CD14-positive monocyte (primary cell): ENCODE measurements around the gene CFAP90. TPM values are rescaled to one million over a fixed set of nuclear protein-coding genes. Genes with fewer than 3 reads are reported as not detected.

Source experiments
- DNase-seq, 3 donors: peaks; one replicate each; pipeline ENCODE4 v3.0.0-alpha.2; 2011 to 2022
- H2AFZ ChIP-seq: 2 replicates; pipeline ENCODE4 v1.6.0; 2012; ENCODE audit warnings: mild to moderate bottlenecking, low read depth, low read length, inconsistent platforms; ENCODE audit not compliant: insufficient read depth, poor library complexity, severe bottlenecking
- H3K27ac ChIP-seq, 2 donors: 1 replicate in 1 of 2; 2 replicates in 1 of 2; pipeline ENCODE4 v1.5.1; 2012 to 2013; ENCODE audit warnings: low read length in 2 of 2, control low read depth in 1 of 2, inconsistent platforms in 1 of 2, low read depth in 1 of 2, mild to moderate bottlenecking in 1 of 2
- H3K27me3 ChIP-seq, 2 donors: one replicate each; pipeline versions ENCODE4 v1.6.0 to v1.6.1; 2011 to 2013; ENCODE audit warnings: low read length in 2 of 2; ENCODE audit not compliant: control insufficient read depth in 2 of 2, insufficient read depth in 2 of 2
- H3K36me3 ChIP-seq, 2 donors: replicated peaks in 1 of 2; 1 replicate in 1 of 2; 2 replicates in 1 of 2; pipeline versions ENCODE4 v1.5.1 to v1.6.1; 2012 to 2013; ENCODE audit warnings: low read length in 2 of 2, control low read depth in 1 of 2, inconsistent platforms in 1 of 2, mild to moderate bottlenecking in 1 of 2; ENCODE audit not compliant: insufficient read depth in 2 of 2, control insufficient read depth in 1 of 2
- H3K4me1 ChIP-seq, 2 donors: 1 replicate in 1 of 2; 2 replicates in 1 of 2; pipeline versions ENCODE4 v1.5.1 to v1.6.1; 2012 to 2013; ENCODE audit warnings: low read length in 2 of 2, control low read depth in 1 of 2, inconsistent platforms in 1 of 2, mild to moderate bottlenecking in 1 of 2, moderate library complexity in 1 of 2; ENCODE audit not compliant: insufficient read depth in 2 of 2, control insufficient read depth in 1 of 2
- H3K4me2 ChIP-seq: replicated peaks from 2 replicates; pipeline ENCODE3; 2012; ENCODE audit warnings: low read length, moderate library complexity, mild to moderate bottlenecking; ENCODE audit not compliant: poor library complexity, severe bottlenecking; ENCODE audit errors: extremely low read depth
- H3K4me3 ChIP-seq, 3 experiments: fragments of 200-600 bp in 1 of 3; sonication (generic) in 1 of 3; replicated peaks in 1 of 3; 1 replicate in 2 of 3; 2 replicates in 1 of 3; pipeline ENCODE4 v1.5.1; 2011 to 2013; ENCODE audit warnings: low read length in 3 of 3, mild to moderate bottlenecking in 3 of 3, control low read depth in 2 of 3, low read depth in 2 of 3, inconsistent platforms in 1 of 3, moderate library complexity in 1 of 3
- H3K79me2 ChIP-seq: 2 replicates; pipeline ENCODE4 v1.6.0; 2012; ENCODE audit warnings: mild to moderate bottlenecking, control low read depth, inconsistent platforms, low read length, moderate library complexity; ENCODE audit not compliant: insufficient read depth
- H3K9ac ChIP-seq: 2 replicates; pipeline ENCODE4 v1.6.0; 2017; ENCODE audit warnings: low read length, mild to moderate bottlenecking; ENCODE audit not compliant: insufficient read depth, poor library complexity, severe bottlenecking
- H3K9me3 ChIP-seq, 2 donors: replicated peaks in 1 of 2; 1 replicate in 1 of 2; 2 replicates in 1 of 2; pipeline versions ENCODE4 v1.5.1 to v1.6.1; 2012 to 2013; ENCODE audit warnings: low read length in 2 of 2, control low read depth in 1 of 2; ENCODE audit not compliant: control insufficient read depth in 1 of 2, insufficient read depth in 1 of 2
- H4K20me1 ChIP-seq: 2 replicates; pipeline ENCODE4 v1.6.0; 2012; ENCODE audit warnings: mild to moderate bottlenecking, low read length, control low read depth, moderate library complexity; ENCODE audit not compliant: insufficient read depth
- H3K27ac Mint-ChIP-seq, 7 donors: one replicate each; pipeline ENCODE4 v1.8.0; 2020; ENCODE audit warnings: mild to moderate bottlenecking in 7 of 7, mixed read lengths in 7 of 7, moderate library complexity in 6 of 7, inconsistent platforms in 2 of 7
- H3K27me3 Mint-ChIP-seq, 3 donors: one replicate each; pipeline ENCODE4 v1.8.0; 2021 to 2022; ENCODE audit warnings: low read depth in 3 of 3, mild to moderate bottlenecking in 3 of 3, mixed read lengths in 3 of 3, moderate library complexity in 3 of 3, inconsistent platforms in 1 of 3
- H3K36me3 Mint-ChIP-seq, 2 donors: one replicate each; pipeline ENCODE4 v1.8.0; 2020; ENCODE audit warnings: mixed read lengths in 2 of 2, inconsistent platforms in 1 of 2, mild to moderate bottlenecking in 1 of 2
- H3K4me1 Mint-ChIP-seq: one replicate; pipeline ENCODE4 v1.8.0; 2020; ENCODE audit warnings: mild to moderate bottlenecking, mixed read lengths
- H3K4me3 Mint-ChIP-seq, 2 donors: one replicate each; pipeline ENCODE4 v1.8.0; 2020; ENCODE audit warnings: mild to moderate bottlenecking in 2 of 2, mixed read lengths in 2 of 2, moderate library complexity in 1 of 2
- H3K9me3 Mint-ChIP-seq, 7 donors: one replicate each; pipeline ENCODE4 v1.8.0; 2020 to 2022; ENCODE audit warnings: mixed read lengths in 7 of 7, mild to moderate bottlenecking in 6 of 7, moderate library complexity in 6 of 7, inconsistent platforms in 2 of 7
- WGBS: methylation state at CpG from one replicate; pipeline ENCODE4 v1.1.5; 2013; ENCODE audit warnings: missing lambda C conversion rate; ENCODE audit not compliant: insufficient coverage; 5-methylcytosine and 5-hydroxymethylcytosine counted together
- intact Hi-C, 2 donors: fragments of 100-400 bp; cut with micrococcal nuclease; formaldehyde crosslinking; loops; one replicate each; pipeline versions ENCODE4 v1.15.0 to v1.15.1; 2023
- polyA plus RNA-seq, 3 donors: library from polyadenylated mRNA; depleted of rRNA in 1 of 3; unstranded in 2 of 3; stranded (reverse) in 1 of 3; fragments of 300-500 nt in 2 of 3; fragments of >200 nt in 1 of 3; fragmentation: Illumina TruSeq in 2 of 3; gene quantifications; 1 replicate in 2 of 3; 2 replicates in 1 of 3; pipeline ENCODE4 v1.2.3, GENCODE V29; 2012 to 2021
- TF ChIP-seq, protein P1 (sequence below): fragments of 200-600 bp; IDR thresholded peaks from one replicate; pipeline ENCODE4 v1.8.0; 2022; ENCODE audit warnings: antibody characterized with exemption, mild to moderate bottlenecking

The CFAP90 gene
- polyA plus RNA-seq, 3 donors: not detected

DNA sequence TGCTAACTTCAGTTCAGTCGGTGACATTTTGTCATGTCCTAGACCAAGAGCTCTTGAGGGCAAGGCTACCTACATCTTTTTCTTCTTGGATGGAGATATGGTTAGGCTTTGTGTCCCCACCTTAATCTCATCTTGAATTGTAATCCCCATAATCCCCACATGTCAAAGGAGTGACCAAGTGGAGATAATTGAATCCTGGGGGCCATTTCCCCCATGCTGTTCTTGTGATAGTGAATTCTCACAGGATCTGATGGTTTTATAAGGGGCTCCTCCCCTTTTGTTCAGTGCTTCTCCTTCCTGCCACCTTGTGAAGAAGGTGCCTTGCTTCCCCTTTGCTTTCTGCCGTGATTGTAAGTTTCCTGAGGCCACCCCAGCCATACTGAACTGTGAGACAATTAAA lies 2.1 kb upstream of the CFAP90 start:
- peaks cover 0 to 6% of the 10 kb centered on the region in 2 donors for H3K36me3 ChIP-seq
- H3K4me2 ChIP-seq: no peak overlapping the region
- H3K4me1 ChIP-seq: peaks cover 8 to 11% of the 10 kb centered on the region in 2 donors
- no peak overlapping the region for H2AFZ ChIP-seq
- Mint-ChIP-seq H3K4me3 (no peak overlapping the region), H3K27me3 (peaks cover 40 to 49% (median 43%) of the 10 kb centered on the region in 3 donors), H3K36me3 (peaks cover 6 to 9% of the 10 kb centered on the region in 2 donors), H3K4me1 (peaks cover 10% of the 10 kb centered on the region), H3K27ac (no peak overlapping the region), H3K9me3 (peaks cover 2 to 26% (median 21%) of the 10 kb centered on the region in 7 donors)
- H3K9me3 ChIP-seq: peaks cover 0 to 15% of the 10 kb centered on the region in 2 donors
- no peak for DNase-seq
- H3K9ac ChIP-seq: no peak overlapping the region
- no peak overlapping the region for H3K4me3 ChIP-seq
- H3K27ac ChIP-seq: no peak overlapping the region
- TF ChIP-seq, protein P1, sequence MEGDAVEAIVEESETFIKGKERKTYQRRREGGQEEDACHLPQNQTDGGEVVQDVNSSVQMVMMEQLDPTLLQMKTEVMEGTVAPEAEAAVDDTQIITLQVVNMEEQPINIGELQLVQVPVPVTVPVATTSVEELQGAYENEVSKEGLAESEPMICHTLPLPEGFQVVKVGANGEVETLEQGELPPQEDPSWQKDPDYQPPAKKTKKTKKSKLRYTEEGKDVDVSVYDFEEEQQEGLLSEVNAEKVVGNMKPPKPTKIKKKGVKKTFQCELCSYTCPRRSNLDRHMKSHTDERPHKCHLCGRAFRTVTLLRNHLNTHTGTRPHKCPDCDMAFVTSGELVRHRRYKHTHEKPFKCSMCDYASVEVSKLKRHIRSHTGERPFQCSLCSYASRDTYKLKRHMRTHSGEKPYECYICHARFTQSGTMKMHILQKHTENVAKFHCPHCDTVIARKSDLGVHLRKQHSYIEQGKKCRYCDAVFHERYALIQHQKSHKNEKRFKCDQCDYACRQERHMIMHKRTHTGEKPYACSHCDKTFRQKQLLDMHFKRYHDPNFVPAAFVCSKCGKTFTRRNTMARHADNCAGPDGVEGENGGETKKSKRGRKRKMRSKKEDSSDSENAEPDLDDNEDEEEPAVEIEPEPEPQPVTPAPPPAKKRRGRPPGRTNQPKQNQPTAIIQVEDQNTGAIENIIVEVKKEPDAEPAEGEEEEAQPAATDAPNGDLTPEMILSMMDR: no peak
- WGBS: no CpG with 5 or more reads among the region's 2 CpGs
- no peaks in the 10 kb centered on the region for H3K79me2 ChIP-seq
- H4K20me1 ChIP-seq: no peaks in the 10 kb centered on the region
- H3K27me3 ChIP-seq: peaks cover 38 to 45% of the 10 kb centered on the region in 2 donors
- intact Hi-C loops: no loop called here

DNA sequence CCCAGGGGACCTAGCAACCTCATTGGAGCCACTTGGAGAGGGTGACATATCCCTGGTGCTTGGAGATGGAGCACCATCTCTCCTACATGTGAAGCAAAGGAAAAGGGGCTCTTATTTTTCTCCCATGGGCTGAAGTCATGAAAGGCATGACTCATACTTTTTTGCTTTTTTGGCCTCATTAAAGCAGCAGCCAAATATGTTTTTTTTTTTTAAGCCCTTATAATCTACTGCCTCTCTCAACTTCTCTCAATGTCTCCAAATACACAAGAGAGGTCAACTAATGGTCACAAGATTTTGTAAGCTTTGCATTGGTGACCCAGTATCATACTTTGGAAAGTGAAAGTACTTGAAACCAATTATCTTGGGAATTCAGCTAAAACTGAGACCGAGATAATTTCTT lies 1.6 kb upstream of the CFAP90 start:
- Histone ChIP-seq H4K20me1 (no peaks in the 10 kb centered on the region), H3K27me3 (peaks cover 43 to 49% of the 10 kb centered on the region in 2 donors), H3K4me3 (no peak overlapping the region), H3K4me2 (no peak overlapping the region), H2AFZ (no peak overlapping the region), H3K79me2 (no peaks in the 10 kb centered on the region), H3K36me3 (peaks cover 0 to 1% of the 10 kb centered on the region in 2 donors), H3K9ac (no peak overlapping the region), H3K4me1 (peaks cover 8 to 11% of the 10 kb centered on the region in 2 donors), H3K9me3 (peaks cover 0 to 15% of the 10 kb centered on the region in 2 donors), H3K27ac (no peak overlapping the region)
- TF ChIP-seq, protein P1: no peak
- WGBS: no CpG with 5 or more reads among the region's 1 CpG
- Mint-ChIP-seq H3K27ac (no peak overlapping the region), H3K4me3 (peak overlapping the region in 1 of 2 donors; percentile 76), H3K4me1 (peaks cover 10% of the 10 kb centered on the region), H3K9me3 (peaks cover 2 to 26% (median 21%) of the 10 kb centered on the region in 7 donors), H3K27me3 (peaks cover 41 to 51% (median 47%) of the 10 kb centered on the region in 3 donors), H3K36me3 (peaks cover 2 to 4% of the 10 kb centered on the region in 2 donors)
- intact Hi-C loops: no loop called here
- DNase-seq: no peak
